GM06990 (cell line): ENCODE data around the gene SCRG1.
A peak's percentile ranks its signal among the peaks of the same experiment; 100 is the strongest.

Experiments used
- DNase-seq: peaks from one replicate; pipeline ENCODE4 v3.0.0-alpha.2; 2011; ENCODE audit not compliant: insufficient read length; ENCODE audit errors: extremely low read depth
- H3K27me3 ChIP-seq: replicated peaks from 2 replicates; pipeline ENCODE4 v1.6.0; 2011; ENCODE audit warnings: low read length; ENCODE audit not compliant: control insufficient read depth, insufficient read depth
- H3K36me3 ChIP-seq: 2 replicates; pipeline ENCODE4 v1.5.1; 2011; ENCODE audit warnings: low read length; ENCODE audit not compliant: control insufficient read depth, insufficient read depth
- H3K4me3 ChIP-seq: replicated peaks from 2 replicates; pipeline ENCODE4 v1.5.1; 2011; ENCODE audit warnings: low read depth, mild to moderate bottlenecking, control low read depth, low read length
- TF ChIP-seq, protein P1 (sequence below): IDR thresholded peaks from 2 replicates; pipeline ENCODE4 v1.5.1; 2011; ENCODE audit warnings: low read length, control low read depth, mild to moderate bottlenecking, inconsistent platforms; ENCODE audit not compliant: insufficient read depth, poor library complexity, severe bottlenecking

Gene SCRG1

DNA sequence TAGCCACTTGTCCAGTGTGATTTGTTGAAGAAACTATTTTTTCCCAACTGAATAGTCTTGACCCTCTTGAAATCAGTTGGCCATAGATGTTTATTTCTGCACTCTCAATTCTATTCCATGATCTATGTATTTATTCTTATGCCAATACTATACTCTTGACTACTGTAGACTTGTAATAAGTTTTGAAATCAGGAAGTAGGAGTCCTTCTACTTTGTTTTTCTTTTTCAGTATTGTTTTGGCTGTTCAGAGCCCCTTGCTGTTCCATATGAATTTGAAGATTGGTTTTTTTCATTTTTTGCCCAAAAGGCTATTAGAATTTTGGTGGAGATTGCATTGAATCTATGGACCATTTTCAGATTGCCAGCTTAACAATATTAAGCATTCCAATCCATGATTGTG lies 17.9 kb downstream of the SCRG1 start:
- H3K4me3 ChIP-seq = no peak overlapping the region
- no peak for DNase-seq
- H3K36me3 ChIP-seq = no peaks in the 10 kb centered on the region; the same call in 1 of the 2 replicates
- H3K27me3 ChIP-seq = no peaks in the 10 kb centered on the region
- TF ChIP-seq, protein P1, sequence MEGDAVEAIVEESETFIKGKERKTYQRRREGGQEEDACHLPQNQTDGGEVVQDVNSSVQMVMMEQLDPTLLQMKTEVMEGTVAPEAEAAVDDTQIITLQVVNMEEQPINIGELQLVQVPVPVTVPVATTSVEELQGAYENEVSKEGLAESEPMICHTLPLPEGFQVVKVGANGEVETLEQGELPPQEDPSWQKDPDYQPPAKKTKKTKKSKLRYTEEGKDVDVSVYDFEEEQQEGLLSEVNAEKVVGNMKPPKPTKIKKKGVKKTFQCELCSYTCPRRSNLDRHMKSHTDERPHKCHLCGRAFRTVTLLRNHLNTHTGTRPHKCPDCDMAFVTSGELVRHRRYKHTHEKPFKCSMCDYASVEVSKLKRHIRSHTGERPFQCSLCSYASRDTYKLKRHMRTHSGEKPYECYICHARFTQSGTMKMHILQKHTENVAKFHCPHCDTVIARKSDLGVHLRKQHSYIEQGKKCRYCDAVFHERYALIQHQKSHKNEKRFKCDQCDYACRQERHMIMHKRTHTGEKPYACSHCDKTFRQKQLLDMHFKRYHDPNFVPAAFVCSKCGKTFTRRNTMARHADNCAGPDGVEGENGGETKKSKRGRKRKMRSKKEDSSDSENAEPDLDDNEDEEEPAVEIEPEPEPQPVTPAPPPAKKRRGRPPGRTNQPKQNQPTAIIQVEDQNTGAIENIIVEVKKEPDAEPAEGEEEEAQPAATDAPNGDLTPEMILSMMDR = no peak

DNA sequence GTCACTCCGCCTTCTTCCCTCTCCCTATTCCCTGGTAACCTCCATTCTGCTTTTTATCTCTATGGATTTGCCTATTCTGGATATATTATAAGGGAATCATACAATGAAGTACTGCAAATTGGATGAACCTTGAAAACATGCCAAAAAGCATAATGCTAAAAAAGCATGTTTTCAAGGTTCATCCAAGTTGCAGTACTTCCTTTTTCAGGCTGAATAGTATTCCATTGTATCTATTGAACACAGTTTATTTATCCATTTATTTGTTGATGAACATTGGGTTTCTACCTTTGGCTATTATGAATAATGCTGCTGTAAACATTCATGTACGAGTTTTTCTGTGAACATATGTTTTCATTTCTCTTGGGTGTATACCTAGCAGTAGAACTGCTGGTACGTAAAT lies 19.0 kb downstream of the SCRG1 start:
- H3K4me3 ChIP-seq = no peak overlapping the region
- no peaks in the 10 kb centered on the region; the same call in none of the 2 replicates for H3K36me3 ChIP-seq
- H3K27me3 ChIP-seq = no peaks in the 10 kb centered on the region
- no peak for DNase-seq
- TF ChIP-seq, protein P1 = no peak

DNA sequence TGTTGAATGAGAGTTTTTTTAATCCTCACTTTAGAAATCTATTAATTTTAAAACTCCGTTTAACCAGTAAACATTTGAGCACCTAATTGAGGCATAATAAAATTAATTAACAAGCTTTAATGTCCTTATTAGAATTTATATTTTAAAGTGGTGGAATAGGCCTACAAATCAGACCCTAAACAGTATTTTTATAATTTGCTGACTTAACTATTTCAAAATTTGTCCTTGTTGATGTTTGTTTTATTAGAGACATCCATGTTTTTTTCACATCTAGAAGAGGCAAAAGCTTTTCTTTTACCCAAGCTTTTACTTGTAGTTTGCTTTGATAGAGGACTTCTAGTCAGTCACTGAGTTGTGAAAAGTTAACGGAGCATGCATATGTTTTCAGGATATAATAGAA lies 24.3 kb downstream of the SCRG1 start:
- no peak for DNase-seq
- no peak overlapping the region for H3K4me3 ChIP-seq
- H3K36me3 ChIP-seq = no peaks in the 10 kb centered on the region; the same call in none of the 2 replicates
- no peaks in the 10 kb centered on the region for H3K27me3 ChIP-seq
- TF ChIP-seq, protein P1 = no peak

DNA sequence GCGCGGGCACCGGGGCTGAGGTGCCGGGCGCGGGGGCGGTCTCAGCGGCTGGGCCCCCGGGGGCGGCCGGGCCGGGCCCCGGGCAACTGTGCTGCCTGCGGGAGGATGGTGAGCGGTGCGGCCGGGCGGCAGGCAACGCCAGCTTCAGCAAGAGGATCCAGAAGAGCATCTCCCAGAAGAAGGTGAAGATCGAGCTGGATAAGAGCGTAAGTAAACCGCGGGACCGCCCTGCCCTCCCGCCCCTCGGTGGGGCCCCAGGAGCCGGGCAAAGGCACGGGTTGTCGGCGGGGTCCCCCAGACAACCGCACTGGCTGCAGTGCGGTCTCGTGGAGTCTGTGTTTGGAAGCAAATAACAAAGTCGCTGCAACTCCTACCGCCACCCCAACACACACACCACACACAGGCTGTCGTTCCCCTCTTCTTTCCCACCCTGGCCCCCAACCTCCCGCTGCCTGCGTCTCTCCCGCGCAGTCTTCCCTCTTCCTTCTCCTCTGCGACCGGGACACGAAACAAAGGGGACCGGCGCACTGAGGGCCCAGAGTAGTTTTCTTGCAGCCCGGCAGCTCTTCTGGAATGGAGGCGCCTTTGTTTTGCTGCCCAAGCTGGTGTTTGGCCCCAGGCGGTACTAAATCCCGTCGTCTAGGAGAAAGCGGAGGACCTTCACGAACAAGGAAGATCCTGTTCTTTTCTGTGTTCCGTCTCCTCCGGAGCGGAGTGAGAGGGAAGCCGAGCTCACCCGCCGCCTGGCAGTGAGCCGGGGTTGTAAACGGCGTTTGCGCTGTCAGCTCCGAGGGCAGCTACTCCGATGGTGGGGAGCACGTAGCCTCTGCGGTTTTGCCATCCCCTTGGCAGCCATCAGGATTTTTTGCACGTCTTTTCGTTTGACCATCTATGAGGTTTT lies 27.4 kb downstream of the SCRG1 start:
- H3K36me3 ChIP-seq = no peaks in the 10 kb centered on the region; the same call in 1 of the 2 replicates
- peak overlapping the region; percentile 78 for H3K4me3 ChIP-seq
- peak; percentile 71 for DNase-seq
- H3K27me3 ChIP-seq = no peaks in the 10 kb centered on the region
- TF ChIP-seq, protein P1 = no peak

DNA sequence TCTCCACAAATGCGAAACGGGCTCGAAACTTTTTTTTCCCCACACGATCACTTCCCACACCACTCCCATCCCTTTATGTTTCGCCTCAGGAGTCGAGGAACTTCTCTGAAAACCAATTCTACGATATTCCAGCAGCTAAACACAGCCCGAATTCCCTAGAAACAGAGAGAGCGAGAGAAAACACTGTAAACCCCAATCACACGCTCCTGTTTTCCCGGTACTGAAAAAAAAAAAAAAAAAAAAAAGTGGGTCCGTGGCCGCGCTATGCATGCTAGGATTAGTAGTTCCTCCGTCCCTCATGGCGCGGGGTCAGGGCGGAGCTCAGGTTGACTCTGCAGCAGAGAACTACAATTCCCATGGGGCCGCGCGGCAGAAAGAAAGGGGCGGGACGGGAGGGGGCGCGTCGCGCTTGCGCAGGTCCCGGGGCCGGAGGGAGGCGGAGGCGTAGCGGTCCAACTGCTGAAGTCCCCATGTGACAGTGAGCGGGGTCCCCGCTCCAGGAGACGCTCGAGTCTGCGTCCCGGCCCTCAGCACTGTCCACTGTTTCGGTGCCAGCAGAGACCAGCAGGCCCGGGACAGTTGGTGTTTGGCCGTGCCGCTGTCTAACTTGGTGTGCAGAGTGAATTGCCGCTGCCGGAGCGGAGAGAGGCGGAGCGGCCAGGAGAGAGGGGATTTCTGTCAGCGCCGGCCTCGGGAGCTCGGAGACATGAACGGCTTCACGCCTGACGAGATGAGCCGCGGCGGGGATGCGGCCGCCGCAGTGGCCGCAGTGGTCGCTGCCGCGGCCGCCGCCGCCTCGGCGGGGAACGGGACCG lies 28.2 kb downstream of the SCRG1 start, which contains the start of gene SAP30:
TSS of gene SAP30 (plus strand) at position 478 of the 815 bp plus-strand sequence. CDS start at position 707, 229 bp downstream.
- peak; percentile 99 for DNase-seq
- TF ChIP-seq, protein P1 = no peak
- no peaks in the 10 kb centered on the region; the same call in 1 of the 2 replicates for H3K36me3 ChIP-seq
- no peaks in the 10 kb centered on the region for H3K27me3 ChIP-seq
- peak within 1 kb of the TSS; percentile 78 for H3K4me3 ChIP-seq
